NCI-H1694 treated with DMSO at 0.1 percent for 48 hours (cell line): ENCODE data around the gene ATXN2.
A peak's percentile ranks its signal among the peaks of the same experiment; 100 is the strongest.
"Not testable (repeated sequence)": the region's sequence is repeated elsewhere in the genome, so short reads cannot be mapped to it uniquely, and the experiment has no call there.

ENCODE experiments used
- DNase-seq: peaks from one replicate; lab custom pipeline; 2025; lab: John Stamatoyannopoulos, UW

ATXN2 gene

DNA sequence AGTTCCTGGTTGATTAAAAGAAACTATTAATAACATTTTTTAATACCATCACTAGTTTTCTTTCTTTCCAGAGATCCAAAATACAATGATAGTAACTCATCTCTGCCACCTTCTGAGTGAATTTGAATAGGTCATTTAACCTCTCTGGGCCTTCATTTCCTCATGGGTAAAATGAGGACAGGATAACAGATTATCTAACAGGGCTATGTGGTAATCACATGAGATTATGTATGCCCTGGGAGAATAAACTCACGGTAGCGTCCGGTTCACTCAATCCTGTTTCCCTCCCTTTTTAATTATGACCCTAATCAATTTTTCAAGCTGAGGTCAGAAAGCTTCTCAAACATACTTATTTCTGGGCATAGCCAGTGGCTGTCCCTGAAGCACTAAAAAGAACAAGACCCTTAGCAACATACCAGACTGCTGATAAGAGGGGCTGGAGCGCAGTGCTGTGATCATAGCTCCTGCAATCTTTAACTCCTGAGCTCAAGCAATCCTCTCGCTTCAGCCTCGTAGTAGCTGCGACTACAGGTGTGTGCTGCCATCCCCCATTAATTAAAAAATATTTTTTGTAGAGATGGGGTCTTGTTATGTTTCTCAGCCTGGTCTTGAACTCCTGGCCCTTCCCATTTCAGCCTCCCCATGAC lies 24.2 kb downstream of the ATXN2 start:
- DNase-seq = no peak

DNA sequence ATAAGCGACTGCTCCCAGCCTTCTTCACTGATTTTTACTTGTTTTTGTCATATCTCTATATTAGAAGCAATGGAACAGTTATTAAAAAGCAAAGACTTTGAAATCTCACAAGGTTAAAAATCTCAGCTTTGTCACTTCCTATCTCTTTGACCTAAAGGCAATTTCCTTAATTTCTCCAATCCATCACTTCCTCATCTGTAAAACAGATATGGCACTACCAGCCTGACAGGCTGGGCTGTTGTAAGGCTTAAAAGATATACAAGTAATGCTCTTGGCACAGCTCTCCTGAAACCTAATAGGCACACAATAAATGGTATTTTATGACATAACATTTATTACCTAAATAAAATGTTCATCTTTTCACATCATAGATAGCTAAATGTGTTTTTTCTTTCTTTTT lies 25.6 kb downstream of the ATXN2 start:
- DNase-seq = no peak

DNA sequence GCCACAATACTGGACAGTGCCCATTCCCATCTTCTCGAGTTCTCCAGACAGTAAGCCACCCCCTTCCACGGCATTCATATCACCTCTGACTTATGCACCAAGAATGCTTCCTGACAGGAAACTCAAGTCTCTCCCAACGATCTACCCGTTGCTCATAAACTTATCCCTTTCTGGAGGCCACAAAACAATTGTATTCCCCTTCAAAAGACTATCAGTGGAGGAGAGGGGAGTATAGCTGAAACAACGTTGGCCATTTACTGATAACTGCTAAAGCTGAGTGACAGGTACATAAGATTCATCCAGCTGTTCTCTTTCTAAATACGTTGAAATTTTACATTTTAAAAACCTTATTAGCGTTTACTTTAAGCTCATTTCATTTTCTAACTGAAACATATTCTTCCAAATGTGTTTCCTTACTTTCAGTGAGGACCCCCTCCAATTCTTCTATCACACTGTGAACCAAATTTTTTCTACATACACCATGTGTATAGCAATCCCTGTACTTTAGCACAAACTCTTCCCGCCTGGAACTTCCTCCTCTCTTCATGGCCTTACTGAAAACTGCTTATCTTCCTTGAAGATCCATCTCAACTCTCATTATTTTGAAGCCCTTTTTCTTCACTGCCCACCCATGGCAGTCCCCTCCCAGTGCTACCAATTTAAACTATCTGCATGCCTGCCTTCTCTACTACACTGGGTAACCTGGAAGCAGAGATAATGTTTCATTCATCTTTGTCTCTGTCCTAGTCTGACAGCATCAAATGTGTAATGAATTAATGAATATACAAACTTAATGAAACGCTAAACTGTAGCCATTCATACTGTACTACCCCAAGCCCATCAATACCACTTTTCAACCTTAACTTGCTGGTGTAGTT lies 28.8 kb downstream of the ATXN2 start:
- DNase-seq = no peak

DNA sequence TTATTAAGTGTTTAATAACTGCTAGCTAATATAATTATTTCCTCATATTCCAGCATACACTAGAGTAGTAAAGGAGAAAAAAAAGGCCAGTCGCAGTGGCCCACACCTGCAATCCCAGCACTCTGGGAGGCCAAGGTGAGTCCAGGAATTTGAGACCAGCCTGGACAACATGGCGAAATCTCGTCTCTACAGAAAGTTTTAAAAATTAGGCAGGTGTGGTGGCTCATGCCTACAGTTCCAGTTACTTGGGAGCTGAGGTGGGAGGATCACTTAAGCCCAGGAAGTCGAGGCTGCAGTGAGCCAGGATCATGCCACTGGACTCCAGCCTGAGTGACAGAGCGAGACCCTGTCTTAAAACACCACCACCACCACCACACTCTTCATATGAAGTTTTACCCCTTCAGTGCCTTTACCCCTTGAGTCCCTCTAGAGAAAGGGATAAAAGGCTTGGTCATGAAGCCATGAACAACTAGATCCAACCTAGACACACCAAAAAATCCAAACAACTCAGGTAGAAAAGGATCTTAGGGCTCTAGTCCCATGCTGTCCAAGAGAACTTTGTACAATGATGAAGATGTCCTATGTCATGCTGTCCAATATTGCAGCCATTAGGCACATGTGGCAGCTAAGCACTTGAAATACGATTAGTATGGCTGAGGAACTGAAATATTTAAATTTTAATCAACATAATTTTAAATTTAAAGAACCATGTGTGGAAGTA lies 29.6 kb downstream of the ATXN2 start:
- no peak for DNase-seq

DNA sequence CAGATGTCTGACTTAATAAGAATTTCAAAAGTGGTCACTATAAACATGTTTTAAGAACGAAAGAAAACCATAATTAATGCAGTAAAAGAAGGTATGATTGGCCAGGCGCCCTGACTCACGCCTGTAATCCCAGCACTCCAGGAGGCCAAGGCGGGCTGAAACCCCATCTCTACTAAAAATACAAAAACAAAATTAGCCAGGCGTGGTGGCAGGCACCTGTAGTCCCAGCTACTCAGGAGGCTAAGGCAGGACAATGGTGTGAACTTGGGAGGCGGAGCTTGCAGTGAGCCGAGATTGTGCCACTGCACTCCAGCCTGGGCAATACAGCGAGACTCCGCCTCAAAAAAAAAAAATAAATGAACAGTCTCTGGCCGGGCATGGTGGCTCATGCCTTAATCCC lies 38.3 kb downstream of the ATXN2 start:
- not testable (repeated sequence) for DNase-seq

DNA sequence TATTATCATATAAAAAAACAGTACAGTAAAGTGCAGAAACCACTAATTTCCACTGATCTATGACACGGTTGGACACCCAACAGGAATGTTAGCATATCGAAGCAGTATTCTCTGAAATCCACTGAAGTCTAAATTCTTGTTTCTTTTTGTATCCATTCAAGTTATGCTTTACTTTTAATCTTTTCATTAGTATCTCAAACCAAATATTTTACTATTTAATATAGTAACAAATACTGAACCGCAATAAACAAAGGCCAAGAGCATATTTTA lies 41.1 kb downstream of the ATXN2 start:
- no peak for DNase-seq

DNA sequence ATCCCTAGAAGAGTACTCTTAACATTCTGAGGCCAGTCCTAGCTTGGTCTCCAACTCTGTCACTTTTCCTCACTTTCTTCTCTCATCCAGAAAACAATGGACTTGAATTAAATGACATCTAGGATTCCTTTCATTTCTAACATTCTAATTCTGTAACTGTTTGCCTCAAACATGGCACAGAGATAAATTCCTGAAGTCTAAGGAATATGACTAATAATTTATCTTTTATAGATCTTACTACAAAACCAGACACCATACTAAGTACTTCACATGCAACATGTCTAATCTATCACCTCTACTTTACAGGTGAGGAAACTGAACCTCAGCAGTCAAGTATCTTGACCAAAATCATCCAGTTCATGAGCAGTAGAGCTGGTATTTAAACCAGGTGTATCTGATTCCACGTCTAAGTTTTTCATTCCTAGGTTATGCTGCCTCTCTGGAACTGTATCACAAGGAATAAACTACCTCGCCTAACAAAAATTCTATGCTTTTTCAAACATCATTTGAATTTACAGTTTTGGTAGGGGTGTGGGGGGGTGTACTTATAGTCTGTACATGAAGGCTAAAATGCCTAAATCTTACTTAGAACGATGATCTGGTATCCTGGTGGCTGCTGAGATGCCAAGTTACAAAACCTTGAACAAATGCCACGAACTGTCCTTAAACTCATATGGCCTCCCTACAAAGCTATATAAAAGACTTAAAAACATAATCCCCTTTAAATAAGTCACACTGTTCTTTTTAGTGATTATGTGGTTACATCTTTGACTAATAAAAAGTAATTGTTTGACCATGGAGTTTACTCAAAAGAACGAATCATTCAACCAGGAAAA lies 41.6 kb downstream of the ATXN2 start:
- DNase-seq = no peak

DNA sequence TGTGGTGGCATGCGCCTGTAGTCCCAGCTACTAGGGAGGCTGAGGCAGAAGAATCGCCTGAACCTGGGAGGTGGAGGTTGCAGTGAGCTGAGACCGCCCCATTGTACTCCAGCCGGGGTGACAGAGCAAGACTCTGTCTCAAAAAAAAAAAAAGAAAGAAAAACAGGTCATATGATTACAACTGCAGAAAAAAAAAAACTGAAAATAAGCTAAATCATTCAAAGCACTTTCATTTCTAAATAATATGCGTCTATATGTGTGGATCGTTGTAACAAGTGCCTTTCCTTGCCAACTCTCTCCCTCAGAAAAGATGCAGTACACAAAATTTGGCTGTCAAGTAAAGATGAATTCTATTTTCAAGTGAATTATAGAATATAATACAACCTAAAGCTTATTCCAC lies 42.4 kb downstream of the ATXN2 start:
- no peak for DNase-seq

DNA sequence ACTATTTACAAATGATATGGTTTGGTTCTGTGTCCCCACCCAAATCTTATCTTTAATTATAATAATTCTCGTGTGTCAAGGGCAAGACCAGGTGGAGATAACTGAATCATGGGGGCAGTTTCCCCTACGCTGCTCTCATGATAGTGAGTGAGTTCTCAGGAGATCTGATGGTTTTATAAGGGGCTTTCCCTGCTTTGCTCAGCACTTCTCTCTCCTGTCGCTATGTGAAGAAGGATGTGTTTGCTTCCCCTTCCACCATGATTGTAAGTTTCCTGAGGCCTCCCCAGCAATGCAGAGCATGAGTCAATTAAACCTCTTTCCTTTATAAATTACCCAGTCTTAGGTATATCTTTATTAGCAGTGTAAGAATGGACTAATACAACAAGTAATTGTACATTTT lies 43.8 kb downstream of the ATXN2 start:
- DNase-seq = not testable (repeated sequence)

DNA sequence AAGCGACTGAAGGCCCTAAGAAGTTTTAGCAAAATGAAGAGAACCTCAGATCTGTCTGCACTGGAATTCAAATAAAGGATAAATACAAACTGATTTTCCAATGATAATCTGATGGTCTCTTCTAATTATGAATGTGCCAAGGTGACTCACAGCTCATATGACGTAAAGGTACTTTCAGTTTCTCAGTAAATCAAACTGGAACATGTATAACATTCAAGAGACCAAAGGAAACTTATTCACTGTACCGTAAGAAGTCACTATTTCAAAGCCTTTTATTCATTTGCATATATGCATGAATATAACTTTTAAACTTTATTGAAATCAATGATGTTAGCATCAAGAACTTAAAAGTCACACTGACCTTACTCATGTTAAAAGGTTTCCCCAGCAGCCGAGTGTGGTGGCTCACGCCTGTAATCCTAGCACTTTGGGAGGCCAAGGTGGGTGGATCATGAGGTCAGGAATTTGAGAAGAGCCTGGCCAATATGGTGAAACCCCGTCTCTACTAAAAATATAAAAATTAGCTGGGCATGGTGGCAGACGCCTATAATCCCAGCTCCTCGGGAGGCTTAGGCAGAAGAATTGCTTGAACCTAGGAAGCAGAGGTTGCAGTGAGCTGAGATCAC lies 52.2 kb downstream of the ATXN2 start:
- DNase-seq = no peak

DNA sequence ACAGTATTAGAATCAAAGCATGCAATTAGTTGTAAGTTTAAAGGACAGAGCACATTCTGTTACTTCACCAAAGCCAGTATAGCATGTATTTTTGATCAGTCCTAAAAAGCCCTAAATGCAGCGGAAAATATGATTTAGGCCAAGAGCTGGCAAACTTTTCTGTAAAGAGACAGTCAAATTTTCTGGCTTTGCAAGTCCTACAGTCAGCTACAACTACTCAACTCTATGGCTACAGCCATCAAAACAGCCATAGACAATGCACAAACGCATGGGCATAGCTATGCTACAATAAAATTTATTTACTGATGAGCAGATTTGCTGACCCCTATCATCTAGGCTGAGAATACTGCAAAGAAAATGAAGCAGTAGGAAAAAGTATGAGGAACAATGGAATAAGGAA lies 52.9 kb downstream of the ATXN2 start:
- DNase-seq = no peak

DNA sequence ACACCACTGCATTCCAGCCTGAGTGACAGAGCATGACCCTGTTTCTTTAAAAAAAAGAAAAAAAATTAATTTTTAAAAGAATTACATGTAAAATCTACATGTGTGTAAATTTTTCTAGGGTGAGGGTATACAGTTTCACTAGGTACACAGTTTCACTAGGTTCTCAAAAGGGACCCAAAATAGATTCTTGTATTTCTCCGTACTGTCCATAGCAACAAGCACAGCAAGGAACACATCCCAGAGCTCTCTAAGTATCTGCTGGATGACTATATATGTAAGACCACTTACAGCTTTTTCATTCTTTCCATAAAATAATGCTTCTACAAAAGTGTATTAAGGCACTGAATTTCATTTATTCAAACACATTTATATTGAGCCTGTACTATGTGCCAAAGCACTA lies 55.1 kb downstream of the ATXN2 start:
- DNase-seq = no peak

DNA sequence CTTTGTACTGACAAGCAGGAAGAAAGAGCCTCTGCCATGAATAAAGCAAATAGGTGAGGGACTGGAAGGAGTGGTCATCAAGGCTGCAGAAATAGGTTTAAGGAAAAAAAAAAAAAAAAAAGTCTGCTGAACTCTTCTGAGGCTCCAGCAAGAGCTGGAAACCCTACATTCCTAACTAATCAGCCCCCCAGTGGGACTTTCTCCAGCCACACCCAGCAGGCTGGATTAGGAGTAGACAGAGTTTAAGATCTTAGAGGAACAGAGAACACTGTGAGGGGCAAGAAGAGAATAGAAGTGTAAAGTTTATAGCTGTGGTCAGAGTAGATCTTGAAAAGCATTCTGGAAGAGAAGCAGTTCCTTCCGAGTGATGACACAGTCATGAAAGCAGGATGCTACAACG lies 66.4 kb downstream of the ATXN2 start:
- no peak for DNase-seq

DNA sequence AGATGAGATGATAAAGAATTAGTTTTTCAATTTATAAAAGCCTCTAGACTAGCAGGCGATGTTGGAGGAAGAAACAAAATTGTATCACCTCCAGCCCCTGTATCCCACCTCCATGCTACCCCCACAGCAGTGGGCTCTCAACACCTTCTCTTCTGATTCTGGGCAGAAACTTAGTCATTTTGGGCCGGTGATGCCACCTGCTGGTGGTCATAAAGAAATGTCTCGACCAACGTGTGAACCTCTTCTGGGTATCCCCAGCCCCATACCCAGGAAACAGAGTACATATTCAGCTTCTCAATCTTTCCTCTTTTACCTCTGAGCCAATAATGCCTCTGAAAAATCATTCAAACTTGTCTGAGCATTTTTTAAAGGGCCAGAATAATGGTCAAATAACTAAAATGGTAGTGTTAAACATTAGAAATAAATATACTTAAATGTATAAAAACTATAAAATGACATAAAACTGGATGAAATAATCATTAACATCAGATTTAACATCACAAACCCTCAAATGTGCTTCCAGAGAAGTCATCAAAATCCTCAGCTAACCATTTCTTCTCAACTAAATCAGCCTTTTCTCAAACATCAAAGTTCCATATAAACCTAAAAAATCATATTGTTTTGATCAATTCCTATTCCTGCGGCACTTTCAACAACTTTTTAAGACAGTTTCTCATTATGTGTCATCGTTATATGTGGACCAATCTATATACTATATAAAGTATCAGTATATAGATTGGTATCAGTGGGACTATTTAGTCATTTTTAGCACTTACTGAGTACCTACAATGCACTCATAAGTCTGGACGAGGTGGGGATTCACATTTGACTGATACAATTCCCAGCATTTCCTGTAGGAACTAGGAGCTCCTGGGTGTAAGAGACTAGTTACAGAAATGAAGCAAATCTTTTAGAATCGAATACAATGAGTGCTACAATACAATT lies 69.4 kb downstream of the ATXN2 start:
- peak; percentile 27 for DNase-seq

DNA sequence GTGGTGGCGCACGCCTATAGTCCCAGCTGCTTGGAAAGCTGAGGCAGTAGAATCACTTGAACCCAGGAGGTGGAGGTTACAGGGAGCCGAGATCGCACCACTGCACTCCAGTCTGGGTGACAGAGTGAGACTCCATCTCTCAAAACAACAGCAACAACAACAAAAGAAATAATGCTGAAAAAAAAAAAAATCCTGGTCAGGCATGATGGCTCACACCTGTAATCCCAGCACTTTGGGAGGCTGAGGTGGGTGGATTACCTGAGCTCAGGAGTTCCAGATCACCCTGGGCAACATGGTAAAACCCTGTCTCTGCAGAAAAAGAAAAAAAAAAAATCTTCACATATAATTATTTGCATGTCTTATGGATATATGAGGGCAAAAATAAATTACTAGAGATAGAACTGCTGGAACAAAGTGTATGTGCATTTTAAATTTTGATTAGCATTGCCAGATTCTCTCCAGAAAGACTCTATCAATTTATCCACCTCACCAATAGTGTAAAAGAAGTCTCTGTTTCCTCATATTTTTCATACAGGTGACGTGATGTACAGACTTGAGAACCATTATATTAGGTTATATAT lies 75.4 kb downstream of the ATXN2 start:
- DNase-seq = no peak

DNA sequence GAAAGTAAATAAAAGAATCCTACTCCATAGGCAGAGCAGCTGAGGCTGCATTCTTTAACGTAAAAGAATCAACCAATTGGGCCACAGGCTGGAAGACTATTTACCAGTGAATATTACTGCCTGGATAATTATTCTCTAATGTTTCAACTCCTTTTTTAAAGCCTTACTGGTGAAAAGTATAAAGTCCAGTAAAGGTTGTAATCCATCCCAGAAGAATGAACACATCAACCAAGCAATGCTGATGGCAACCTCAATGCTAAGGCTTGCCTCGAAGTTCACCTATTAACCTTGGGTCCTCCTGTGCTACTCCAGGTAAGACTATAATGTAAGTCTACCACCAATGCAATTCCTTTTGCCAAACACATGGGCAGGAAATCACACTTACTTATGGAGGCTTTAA lies 77.3 kb downstream of the ATXN2 start:
- no peak for DNase-seq

DNA sequence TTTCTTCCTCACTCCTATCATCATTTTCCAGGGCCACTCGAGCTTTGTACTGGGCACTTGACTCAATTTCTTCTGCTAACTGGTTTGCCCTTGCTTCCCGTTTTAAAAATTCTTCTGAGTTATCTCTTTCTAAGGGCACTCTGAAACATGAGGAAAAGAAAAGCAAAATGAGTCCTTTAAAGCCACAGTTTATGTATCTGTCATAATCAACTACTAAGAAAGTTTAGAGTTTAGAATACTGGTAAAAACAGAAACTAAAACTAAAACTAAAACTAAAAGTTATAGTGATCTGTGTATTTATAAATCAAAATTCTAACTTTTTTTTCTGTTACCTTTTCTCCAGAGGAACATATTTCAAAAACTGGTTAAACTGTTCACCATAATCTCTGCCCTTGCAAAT lies 79.2 kb downstream of the ATXN2 start:
- DNase-seq = no peak

DNA sequence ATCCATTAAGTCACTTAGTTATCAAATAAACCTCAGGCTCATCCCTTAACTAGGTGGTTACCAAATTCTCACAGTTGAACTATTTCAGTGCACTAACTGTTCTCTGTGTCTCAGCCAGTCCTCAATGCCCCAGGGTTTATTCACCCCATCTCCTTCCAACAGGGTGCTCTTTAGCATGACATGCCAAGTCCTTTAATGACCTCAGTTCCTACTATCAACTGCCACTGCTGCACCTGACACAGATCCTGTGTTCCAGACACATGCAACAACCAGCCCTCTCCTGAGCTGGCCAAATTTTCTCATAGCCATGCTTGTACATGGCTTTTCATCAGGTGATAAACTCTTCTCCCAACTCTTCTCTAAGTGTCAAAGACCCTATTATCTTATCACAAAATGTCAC lies 80.0 kb downstream of the ATXN2 start:
- no peak for DNase-seq

DNA sequence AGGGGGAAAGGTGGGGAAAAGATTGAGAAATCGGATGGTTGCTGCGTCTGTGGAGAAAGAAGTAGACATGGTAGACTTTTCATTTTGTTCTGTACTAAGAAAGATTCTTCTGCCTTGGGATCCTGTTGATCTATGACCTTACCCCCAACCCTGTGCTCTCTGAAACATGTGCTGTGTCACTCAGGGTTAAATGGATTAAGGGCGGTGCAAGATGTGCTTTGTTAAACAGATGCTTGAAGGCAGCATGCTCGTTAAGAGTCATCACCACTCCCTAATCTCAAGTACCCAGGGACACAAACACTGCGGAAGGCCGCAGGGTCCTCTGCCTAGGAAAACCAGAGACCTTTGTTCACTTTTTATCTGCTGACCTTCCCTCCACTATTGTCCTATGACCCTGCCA lies 91.4 kb downstream of the ATXN2 start:
- DNase-seq = not testable (repeated sequence)

DNA sequence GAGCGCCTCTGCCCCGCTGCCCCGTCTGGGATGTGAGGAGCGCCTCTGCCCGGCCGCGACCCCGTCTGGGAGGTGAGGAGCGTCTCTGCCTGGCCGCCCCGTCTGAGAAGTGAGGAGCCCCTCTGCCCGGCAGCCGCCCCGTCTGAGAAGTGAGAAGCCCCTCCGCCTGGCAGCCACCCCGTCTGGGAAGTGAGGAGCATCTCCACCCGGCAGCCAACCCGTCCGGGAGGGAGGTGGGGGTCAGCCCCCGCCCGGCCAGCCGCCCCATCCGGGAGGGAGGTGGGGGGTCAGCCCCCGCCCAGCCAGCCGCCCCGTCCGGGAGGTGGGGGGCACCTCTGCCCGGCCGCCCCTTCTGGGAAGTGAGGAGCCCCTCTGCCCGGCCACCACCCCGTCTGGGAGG lies 91.9 kb downstream of the ATXN2 start:
- DNase-seq = not testable (repeated sequence)
